WTC11 (cell line): ENCODE data around the gene CHTF18. TPM values are rescaled to one million over a fixed set of nuclear protein-coding genes. Genes with fewer than 3 reads are reported as not detected.

Source experiments
- ATAC-seq: fragments of 200-7000 bp; cut with Tn5 transposase; 2 replicates; pipeline ENCODE4 v1.10.0; 2021; ENCODE audit warnings: mild to moderate bottlenecking, moderate library complexity
- CTCF ChIA-PET: fragments of 300-600 bp; sonication (Branson Sonifier 250); formaldehyde crosslinking; loops from one replicate; lab custom pipeline; 2021; ENCODE audit warnings: antibody characterized with exemption; lab: Charles Lee
- POLR2A ChIA-PET: fragments of 350-600 bp; sonication (Branson Sonifier 250); formaldehyde crosslinking; loops from one replicate; lab custom pipeline; 2021; ENCODE audit warnings: antibody characterized with exemption; lab: Charles Lee
- DNase-seq: peaks from one replicate; pipeline ENCODE4 v3.0.0; 2021; ENCODE audit warnings: low spot score
- H3K27ac Mint-ChIP-seq: 2 replicates; pipeline ENCODE4 v1.8.0; 2021; ENCODE audit warnings: mixed read lengths
- H3K27me3 Mint-ChIP-seq: 2 replicates; pipeline ENCODE4 v1.8.0; 2021; ENCODE audit warnings: low read depth, mild to moderate bottlenecking, moderate library complexity, mixed read lengths
- H3K36me3 Mint-ChIP-seq: 2 replicates; pipeline ENCODE4 v1.8.0; 2021; ENCODE audit warnings: mixed read lengths
- H3K4me1 Mint-ChIP-seq: 2 replicates; pipeline ENCODE4 v1.8.0; 2022; ENCODE audit warnings: mixed read lengths
- H3K4me3 Mint-ChIP-seq: 2 replicates; pipeline ENCODE4 v1.8.0; 2021; ENCODE audit warnings: mild to moderate bottlenecking, moderate library complexity, mixed read lengths
- H3K9me3 Mint-ChIP-seq: 2 replicates; pipeline ENCODE4 v1.8.0; 2021; ENCODE audit warnings: mixed read lengths
- AFF4 ChIP-seq: sonication (generic); formaldehyde crosslinking; IDR thresholded peaks from 2 replicates; pipeline ENCODE4 v1.8.1; 2023; ENCODE audit warnings: mild to moderate bottlenecking, missing genetic modification reagents, borderline replicate concordance
- ATF1 ChIP-seq: sonication (generic); formaldehyde crosslinking; IDR thresholded peaks from 2 replicates; pipeline ENCODE4 v1.8.1; 2023; ENCODE audit warnings: mild to moderate bottlenecking, moderate library complexity, missing genetic modification reagents
- CREB1 ChIP-seq: sonication (generic); formaldehyde crosslinking; IDR thresholded peaks from 2 replicates; pipeline ENCODE4 v1.8.0; 2023; ENCODE audit warnings: mild to moderate bottlenecking, missing genetic modification reagents
- CTCF ChIP-seq: fragments of 200-600 bp; IDR thresholded peaks from 2 replicates; pipeline ENCODE4 v1.8.0; 2022; ENCODE audit warnings: antibody characterized with exemption
- E2F5 ChIP-seq: sonication (generic); formaldehyde crosslinking; IDR thresholded peaks from 2 replicates; pipeline ENCODE4 v1.8.1; 2022; ENCODE audit warnings: mild to moderate bottlenecking, moderate library complexity, missing genetic modification reagents
- ELF4 ChIP-seq: sonication (generic); formaldehyde crosslinking; IDR thresholded peaks from 2 replicates; pipeline ENCODE4 v1.8.1; 2022; ENCODE audit warnings: low read depth, mild to moderate bottlenecking, moderate library complexity, missing genetic modification reagents
- EMX1 ChIP-seq: fragments of 250-450 bp; sonication (Bioruptor Pico); IDR thresholded peaks from 2 replicates; pipeline ENCODE4 v1.8.0; 2021; ENCODE audit warnings: mild to moderate bottlenecking
- FOXK1 ChIP-seq: sonication (generic); formaldehyde crosslinking; IDR thresholded peaks from 2 replicates; pipeline ENCODE4 v1.8.0; 2022; ENCODE audit warnings: mild to moderate bottlenecking, moderate library complexity, missing genetic modification reagents
- GABPB1 ChIP-seq: sonication (generic); formaldehyde crosslinking; IDR thresholded peaks from 2 replicates; pipeline ENCODE4 v1.8.1; 2023; ENCODE audit warnings: mild to moderate bottlenecking, missing genetic modification reagents
- IRF1 ChIP-seq: sonication (generic); formaldehyde crosslinking; IDR thresholded peaks from 2 replicates; pipeline ENCODE4 v1.8.0; 2023; ENCODE audit warnings: missing genetic modification reagents
- IRF2 ChIP-seq: sonication (generic); formaldehyde crosslinking; IDR thresholded peaks from 2 replicates; pipeline ENCODE4 v1.8.0; 2022; ENCODE audit warnings: low read depth, missing genetic modification reagents, borderline replicate concordance
- JAZF1 ChIP-seq: fragments of 250-450 bp; sonication (Bioruptor Pico); IDR thresholded peaks from 2 replicates; pipeline ENCODE4 v1.9.0; 2021; ENCODE audit warnings: moderate library complexity, mild to moderate bottlenecking, inconsistent platforms
- JUN ChIP-seq: sonication (generic); formaldehyde crosslinking; IDR thresholded peaks from 2 replicates; pipeline ENCODE4 v1.8.0; 2023; ENCODE audit warnings: mild to moderate bottlenecking, missing genetic modification reagents
- MLX ChIP-seq: sonication (generic); formaldehyde crosslinking; IDR thresholded peaks from 2 replicates; pipeline ENCODE4 v1.8.1; 2023; ENCODE audit warnings: mild to moderate bottlenecking, missing genetic modification reagents, moderate library complexity
- MXD4 ChIP-seq: fragments of 250-450 bp; sonication (Bioruptor Pico); IDR thresholded peaks from 2 replicates; pipeline ENCODE4 v1.8.0; 2021; ENCODE audit warnings: mild to moderate bottlenecking, moderate library complexity, borderline replicate concordance
- MYBL2 ChIP-seq: sonication (generic); formaldehyde crosslinking; IDR thresholded peaks from 2 replicates; pipeline ENCODE4 v1.8.1; 2023; ENCODE audit warnings: mild to moderate bottlenecking, moderate library complexity, missing genetic modification reagents
- NR1H2 ChIP-seq: sonication (generic); formaldehyde crosslinking; IDR thresholded peaks from 2 replicates; pipeline ENCODE4 v1.9.0; 2021; ENCODE audit warnings: mild to moderate bottlenecking, moderate library complexity, missing genetic modification reagents
- NR2C2 ChIP-seq: sonication (generic); formaldehyde crosslinking; IDR thresholded peaks from 2 replicates; pipeline ENCODE4 v1.8.0; 2022; ENCODE audit warnings: mild to moderate bottlenecking, missing genetic modification reagents
- NR3C1 ChIP-seq: sonication (generic); formaldehyde crosslinking; conservative IDR thresholded peaks from 2 replicates; pipeline ENCODE4 v1.8.1; 2023; ENCODE audit warnings: low read depth, mild to moderate bottlenecking, missing genetic modification reagents
- OVOL2 ChIP-seq: fragments of 250-450 bp; sonication (Bioruptor Pico); IDR thresholded peaks from 2 replicates; pipeline ENCODE4 v1.9.0; 2021; ENCODE audit warnings: mild to moderate bottlenecking, borderline replicate concordance
- SMAD3 ChIP-seq: sonication (generic); formaldehyde crosslinking; IDR thresholded peaks from 2 replicates; pipeline ENCODE4 v1.8.0; 2022; ENCODE audit warnings: missing genetic modification reagents, mild to moderate bottlenecking, borderline replicate concordance
- TEAD4 ChIP-seq: sonication (generic); formaldehyde crosslinking; IDR thresholded peaks from 2 replicates; pipeline ENCODE4 v1.8.0; 2022; ENCODE audit warnings: mild to moderate bottlenecking, missing genetic modification reagents
- ZMAT4 ChIP-seq: fragments of 250-450 bp; sonication (Bioruptor Pico); IDR thresholded peaks from 2 replicates; pipeline ENCODE4 v1.9.0; 2021; ENCODE audit warnings: mild to moderate bottlenecking
- ZNF219 ChIP-seq: sonication (generic); formaldehyde crosslinking; IDR thresholded peaks from 2 replicates; pipeline ENCODE4 v1.8.0; 2023; ENCODE audit warnings: missing genetic modification reagents, mild to moderate bottlenecking, borderline replicate concordance
- ZNF425 ChIP-seq: fragments of 250-450 bp; sonication (Bioruptor Pico); conservative IDR thresholded peaks from 2 replicates; pipeline ENCODE4 v1.9.0; 2021; ENCODE audit warnings: mild to moderate bottlenecking
- total RNA-seq: library from RNA; stranded (reverse); gene quantifications from 3 replicates; pipeline ENCODE4 v1.2.3, GENCODE V29; 2021

Gene CHTF18
- total RNA-seq, 1 experiment from 2014 or later = 183 TPM

- peaks cover 4% of the 10 kb centered on the region for H3K4me1 Mint-ChIP-seq
- H3K27me3 Mint-ChIP-seq = no peaks in the 10 kb centered on the region; the same call in 1 of the 2 replicates
- ChIA-PET POLR2A (no interaction called here), CTCF (interaction anchor here (0.6 to 7.8 kb wide), 3 partner anchors 54 to 279 kb away, joined by 3 to 31 read pairs (median 3); no protein-coding TSS in a partner anchor)
- no peak for ATAC-seq
- DNase-seq = no peak
- no peaks in the 10 kb centered on the region for H3K36me3 Mint-ChIP-seq
- no peaks in the 10 kb centered on the region for H3K9me3 Mint-ChIP-seq
- no peak overlapping the region for H3K27ac Mint-ChIP-seq
- no peak overlapping the region for H3K4me3 Mint-ChIP-seq
- TF ChIP-seq CTCF (no peak), NR2C2 (CRISPR knock-in tag) (no peak), E2F5 (CRISPR knock-in tag) (no peak), MXD4 (CRISPR knock-in tag) (no peak), IRF2 (CRISPR knock-in tag) (no peak), NR1H2 (CRISPR knock-in tag) (no peak), ZNF425 (no peak), JUN (CRISPR knock-in tag) (no peak), OVOL2 (CRISPR knock-in tag) (no peak), EMX1 (CRISPR knock-in tag) (no peak), TEAD4 (CRISPR knock-in tag) (no peak), SMAD3 (no peak), CREB1 (CRISPR knock-in tag) (no peak), ZMAT4 (no peak), GABPB1 (no peak), MYBL2 (no peak), MLX (CRISPR knock-in tag) (no peak), ZNF219 (CRISPR knock-in tag) (no peak)
These were observed 36.2 kb downstream of the CHTF18 start for GRCh38 chr16:824601-825000.

GRCh38 chr16:825341-826061 lies 37.1 kb downstream of the CHTF18 start:
- H3K27ac Mint-ChIP-seq = no peak overlapping the region; the same call in 1 of the 2 replicates
- peaks cover 4% of the 10 kb centered on the region for H3K4me1 Mint-ChIP-seq
- no peaks in the 10 kb centered on the region for H3K36me3 Mint-ChIP-seq
- DNase-seq (no peak), ATAC-seq (no peak)
- ChIA-PET POLR2A (no interaction called here), CTCF (interaction anchor here (7.8 kb wide), 1 partner anchor 231 kb away, joined by 31 read pairs; no protein-coding TSS in a partner anchor)
- H3K27me3 Mint-ChIP-seq = no peaks in the 10 kb centered on the region
- no peak overlapping the region for H3K4me3 Mint-ChIP-seq
- no peaks in the 10 kb centered on the region for H3K9me3 Mint-ChIP-seq
- TF ChIP-seq JAZF1 (CRISPR knock-in tag) (no peak), ELF4 (CRISPR knock-in tag) (no peak), FOXK1 (CRISPR knock-in tag) (no peak), NR2C2 (CRISPR knock-in tag) (no peak), AFF4 (CRISPR knock-in tag) (no peak), IRF2 (CRISPR knock-in tag) (no peak), ATF1 (CRISPR knock-in tag) (no peak), SMAD3 (no peak), NR3C1 (no peak), EMX1 (CRISPR knock-in tag) (no peak), IRF1 (CRISPR knock-in tag) (no peak)
